H1 (cell line): Measurements from ENCODE around the gene CLN5. TPM values are rescaled to one million over a fixed set of nuclear protein-coding genes. Genes with fewer than 3 reads are reported as not detected.
A peak's percentile ranks its signal among the peaks of the same experiment; 100 is the strongest.

Source experiments
- CTCF ChIA-PET: fragments of 300-600 bp; sonication (Branson Sonifier 250); formaldehyde crosslinking; loops from one replicate; lab custom pipeline; 2021; ENCODE audit not compliant: partially characterized antibody; lab: Charles Lee
- POLR2A ChIA-PET: fragments of 300-600 bp; sonication (Branson Sonifier 250); formaldehyde crosslinking; loops from one replicate; lab custom pipeline; 2021; ENCODE audit warnings: inconsistent platforms; ENCODE audit not compliant: partially characterized antibody; lab: Charles Lee
- DNase-seq, 2 experiments: peaks; one replicate each; pipeline versions ENCODE4 v3.0.0 to v3.0.0-alpha.2; 2010 to 2022; ENCODE audit warnings: low spot score in 2 of 2, low read depth in 1 of 2, mixed read lengths in 1 of 2
- FAIRE-seq: peaks from 2 replicates; lab custom pipeline; 2011; peaks lifted over from hg19 to GRCh38; lab: Jason Lieb, UNC
- H2AFZ ChIP-seq: 2 replicates; pipeline ENCODE4 v1.8.1; 2012; ENCODE audit warnings: low read length, inconsistent platforms
- H2AK5ac ChIP-seq: 2 replicates; pipeline ENCODE4 v1.6.1; 2013; ENCODE audit warnings: low read depth, low read length
- H2BK120ac ChIP-seq: replicated peaks from 2 replicates; pipeline ENCODE3; 2013; ENCODE audit warnings: low read depth, low read length, inconsistent platforms
- H2BK12ac ChIP-seq: 2 replicates; pipeline ENCODE4 v1.6.1; 2013; ENCODE audit warnings: low read depth, low read length
- H2BK15ac ChIP-seq: 2 replicates; pipeline ENCODE4 v1.6.1; 2013; ENCODE audit warnings: low read length
- H2BK20ac ChIP-seq: 2 replicates; pipeline ENCODE4 v1.6.1; 2013; ENCODE audit warnings: low read length
- H2BK5ac ChIP-seq: 2 replicates; pipeline ENCODE4 v1.6.1; 2013; ENCODE audit warnings: low read depth, low read length
- H3K14ac ChIP-seq: 2 replicates; pipeline ENCODE4 v1.6.1; 2013; ENCODE audit warnings: inconsistent platforms; ENCODE audit not compliant: insufficient read length
- H3K18ac ChIP-seq: 2 replicates; pipeline ENCODE4 v1.6.1; 2013; ENCODE audit warnings: low read length; ENCODE audit errors: extremely low read depth
- H3K23ac ChIP-seq: 2 replicates; pipeline ENCODE4 v1.6.1; 2013; ENCODE audit warnings: inconsistent platforms; ENCODE audit not compliant: insufficient read length
- H3K23me2 ChIP-seq: 2 replicates; pipeline ENCODE4 v1.6.1; 2013; ENCODE audit warnings: low read depth, low read length
- H3K27ac ChIP-seq: 2 replicates; pipeline ENCODE4 v1.6.1; 2011; ENCODE audit warnings: low read depth, low read length, inconsistent platforms
- H3K27me3 ChIP-seq, 4 experiments: replicated peaks in 1 of 4; 1 replicate in 1 of 4; 2 replicates in 3 of 4; pipeline versions ENCODE4 v1.6.1 to v1.8.1; 2011 to 2013; ENCODE audit warnings: low read length in 3 of 4, mild to moderate bottlenecking in 3 of 4, inconsistent platforms in 2 of 4, mixed read lengths in 2 of 4, moderate library complexity in 1 of 4; ENCODE audit not compliant: control insufficient read depth in 3 of 4, insufficient read depth in 3 of 4; ENCODE audit errors: extremely low read depth in 1 of 4
- H3K36me3 ChIP-seq, 4 experiments: 2 replicates each; pipeline versions ENCODE4 v1.6.1 to v1.8.1; 2011 to 2013; ENCODE audit warnings: mild to moderate bottlenecking in 4 of 4, low read length in 3 of 4, moderate library complexity in 2 of 4, control low read depth in 1 of 4, inconsistent platforms in 1 of 4; ENCODE audit not compliant: insufficient read depth in 4 of 4, control insufficient read depth in 2 of 4
- H3K4ac ChIP-seq: replicated peaks from 2 replicates; pipeline ENCODE3; 2013; ENCODE audit warnings: low read length, low read depth, mixed read lengths, inconsistent platforms; ENCODE audit not compliant: insufficient read length
- H3K4me1 ChIP-seq, 4 experiments: replicated peaks in 1 of 4; 1 replicate in 1 of 4; 2 replicates in 3 of 4; pipeline versions ENCODE4 v1.6.1 to v1.8.1; 2011 to 2013; ENCODE audit warnings: low read length in 3 of 4, inconsistent platforms in 2 of 4, mixed read lengths in 1 of 4; ENCODE audit not compliant: insufficient read depth in 4 of 4, control insufficient read depth in 3 of 4
- H3K4me2 ChIP-seq, 2 experiments: 2 replicates each; pipeline versions ENCODE4 v1.6.1 to v1.8.1; 2011 to 2013; ENCODE audit warnings: low read depth in 2 of 2, low read length in 2 of 2, control low read depth in 1 of 2, inconsistent platforms in 1 of 2, mild to moderate bottlenecking in 1 of 2; ENCODE audit not compliant: insufficient read depth in 1 of 2
- H3K4me3 ChIP-seq, 4 experiments: fragments of 200-600, 300-600 bp in 1 of 4; sonication (generic), shearing (Covaris generic), sonication (Bioruptor Twin) in 1 of 4; 2 replicates each; pipeline versions ENCODE4 v1.5.1 to v1.8.1; 2011 to 2016; ENCODE audit warnings: low read length in 4 of 4, low read depth in 3 of 4, control low read depth in 2 of 4, inconsistent platforms in 2 of 4, mild to moderate bottlenecking in 2 of 4, mixed read lengths in 1 of 4, moderate library complexity in 1 of 4; ENCODE audit not compliant: insufficient read depth in 2 of 4; ENCODE audit errors: extremely low read depth in 1 of 4
- H3K56ac ChIP-seq: replicated peaks from 2 replicates; pipeline ENCODE3; 2013; ENCODE audit warnings: low read depth, mild to moderate bottlenecking, mixed read lengths, low read length, inconsistent platforms; ENCODE audit not compliant: insufficient read length
- H3K79me1 ChIP-seq: 2 replicates; pipeline ENCODE4 v1.6.1; 2013; ENCODE audit warnings: low read depth, low read length, control low read depth
- H3K79me2 ChIP-seq, 2 experiments: 2 replicates each; pipeline versions ENCODE4 v1.6.1 to v1.8.1; 2012 to 2013; ENCODE audit warnings: low read length in 2 of 2, mild to moderate bottlenecking in 2 of 2, inconsistent platforms in 1 of 2; ENCODE audit not compliant: insufficient read depth in 2 of 2, control insufficient read depth in 1 of 2
- H3K9ac ChIP-seq, 4 experiments: replicated peaks in 1 of 4; 1 replicate in 1 of 4; 2 replicates in 3 of 4; pipeline versions ENCODE4 v1.6.1 to v1.8.1; 2011 to 2013; ENCODE audit warnings: low read depth in 3 of 4, low read length in 3 of 4, control low read depth in 2 of 4, mild to moderate bottlenecking in 2 of 4, moderate library complexity in 2 of 4, inconsistent platforms in 1 of 4; ENCODE audit errors: extremely low read depth in 1 of 4
- H3K9me3 ChIP-seq, 2 experiments: 2 replicates each; pipeline versions ENCODE4 v1.6.1 to v1.8.1; 2012 to 2013; ENCODE audit warnings: mild to moderate bottlenecking in 2 of 2, moderate library complexity in 2 of 2, control low read depth in 1 of 2, inconsistent platforms in 1 of 2, low read depth in 1 of 2, low read length in 1 of 2, mixed read lengths in 1 of 2; ENCODE audit not compliant: insufficient read depth in 2 of 2
- H4K20me1 ChIP-seq, 2 experiments: replicated peaks in 1 of 2; 2 replicates each; pipeline versions ENCODE3 to v1.8.1; 2011 to 2013; ENCODE audit warnings: inconsistent platforms in 2 of 2, low read length in 2 of 2, mild to moderate bottlenecking in 1 of 2; ENCODE audit not compliant: insufficient read depth in 2 of 2, control insufficient read depth in 1 of 2
- H4K5ac ChIP-seq: 2 replicates; pipeline ENCODE4 v1.6.1; 2013; ENCODE audit warnings: low read length, low read depth, mixed read lengths, inconsistent platforms; ENCODE audit not compliant: insufficient read length
- H4K8ac ChIP-seq: 2 replicates; pipeline ENCODE4 v1.8.0; 2013; ENCODE audit warnings: mild to moderate bottlenecking, moderate library complexity, low read length, inconsistent platforms; ENCODE audit not compliant: insufficient read depth; ENCODE audit errors: extremely low read depth
- H4K91ac ChIP-seq: replicated peaks from 2 replicates; pipeline ENCODE3; 2013; ENCODE audit warnings: low read length, mixed read lengths, inconsistent platforms; ENCODE audit not compliant: insufficient read length
- ASH2L ChIP-seq: fragments of 200-600, 300-600 bp; sonication (generic); IDR thresholded peaks from one replicate; pipeline ENCODE4 v1.7.1; 2017; ENCODE audit warnings: low read length
- WGBS, 2 experiments: shearing (Covaris generic) in 1 of 2; methylation state at CpG; one replicate each; pipeline versions ENCODE4 v1.1.6 to v1.1.7; 2013 to 2015; ENCODE audit warnings: low lambda C conversion rate in 2 of 2, mixed read lengths in 2 of 2, inconsistent platforms in 1 of 2, low coverage in 1 of 2, missing lambda C conversion rate in 1 of 2; ENCODE audit not compliant: insufficient replicate concordance in 2 of 2, insufficient coverage in 1 of 2, insufficient read length in 1 of 2; ENCODE audit errors: extremely low coverage in 1 of 2, missing lambda C conversion rate in 1 of 2; 5-methylcytosine and 5-hydroxymethylcytosine counted together
- polyA plus RNA-seq, 7 experiments: library from polyadenylated mRNA; depleted of rRNA in 3 of 7; stranded (reverse) in 5 of 7; unstranded in 2 of 7; fragments of >200 nt in 5 of 7; fragments of 200-250 nt in 2 of 7; gene quantifications; 1 replicate in 5 of 7; 2 replicates in 1 of 7; 4 replicates in 1 of 7; pipeline versions ENCODE4 v1.2.1 to v1.2.3, GENCODE V29; 2011 to 2013; ENCODE audit warnings: missing spikeins in 2 of 7, mixed read lengths in 2 of 7
- total RNA-seq: library from RNA; stranded (reverse); fragmentation: NEBNext Ultra II Directional; extraction: Animal tissue kit (Norgen Biotek cat#: 25700); gene quantifications from 2 replicates; pipeline ENCODE4 v1.2.1, GENCODE V29; 2021
- TF ChIP-seq, protein P1 (sequence below): IDR thresholded peaks from 2 replicates; pipeline ENCODE4 v1.6.1; 2012; ENCODE audit warnings: inconsistent platforms

Gene CLN5
- total and polyA plus RNA-seq, 2 of the 8 experiments (the other 6 are each of a cell fraction or from before 2014, with no cell fraction given), result 5.3 to 10.1 TPM

DNA sequence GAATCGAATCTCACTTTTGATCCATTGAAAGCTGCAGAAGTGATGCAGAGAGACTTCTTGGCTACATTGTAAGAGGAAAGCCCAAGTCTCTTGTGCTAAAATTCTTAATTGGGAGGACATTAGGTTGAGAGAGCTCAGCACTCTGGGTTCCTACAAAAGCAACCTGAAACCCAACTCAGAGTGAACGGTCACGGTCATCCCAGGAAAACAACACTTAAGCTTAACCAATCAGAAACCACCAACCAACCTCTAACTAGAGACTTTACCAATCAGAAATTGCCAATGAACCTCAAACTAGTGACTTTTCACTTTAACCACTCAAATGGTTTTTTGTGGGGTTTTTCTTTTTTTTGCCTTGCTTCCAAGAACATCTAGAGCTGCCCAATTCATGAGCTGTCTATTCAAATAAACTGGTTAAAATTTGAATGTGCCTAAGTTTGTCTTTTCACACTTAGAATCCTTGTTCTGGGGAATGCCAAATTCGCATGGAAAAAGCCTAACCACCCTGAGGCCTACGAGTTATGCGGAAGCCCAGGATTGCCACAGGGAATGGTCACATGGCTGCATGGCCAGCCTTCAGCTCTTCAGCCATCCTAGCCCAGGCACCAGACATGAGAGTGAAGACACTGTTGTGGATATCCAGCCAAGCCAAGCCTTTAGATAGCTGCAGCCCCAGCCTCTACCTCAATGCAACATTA lies 17.8 kb upstream of the CLN5 start:
- no peak overlapping the region for H3K4me3 ChIP-seq
- no peak overlapping the region for H2BK5ac ChIP-seq
- H4K5ac ChIP-seq, result no peak overlapping the region
- no peaks in the 10 kb centered on the region for H3K79me1 ChIP-seq
- no peak overlapping the region for H3K27ac ChIP-seq
- no peak overlapping the region for H2BK20ac ChIP-seq
- H3K18ac ChIP-seq, result no peak overlapping the region
- no peaks in the 10 kb centered on the region for H3K23me2 ChIP-seq
- no peaks in the 10 kb centered on the region for H4K20me1 ChIP-seq
- no peak overlapping the region for H3K4ac ChIP-seq
- no peaks in the 10 kb centered on the region for H3K27me3 ChIP-seq
- no peak overlapping the region for H3K4me2 ChIP-seq
- 79% methylated on average over 6 of the region's 6 CpGs; no CpG with 5 or more reads in 1 of the 2 experiments for WGBS, 2 experiments
- H3K36me3 ChIP-seq, result no peaks in the 10 kb centered on the region; a peak in 1 of 8 replicates
- no peak overlapping the region for H3K9ac ChIP-seq
- H2AFZ ChIP-seq, result peak overlapping the region; percentile 68
- H3K79me2 ChIP-seq, result no peaks in the 10 kb centered on the region
- no peak overlapping the region for H4K8ac ChIP-seq
- ChIA-PET CTCF (interaction anchor here (0.8 to 2.7 kb wide), 6 partner anchors 11 to 72 kb away, joined by 3 to 7 read pairs (median 4); no protein-coding TSS in a partner anchor), POLR2A (no interaction called here)
- H3K56ac ChIP-seq, result no peak overlapping the region
- H3K14ac ChIP-seq, result no peak overlapping the region
- no peak for FAIRE-seq
- H4K91ac ChIP-seq, result no peak overlapping the region
- no peak for DNase-seq
- H2AK5ac ChIP-seq, result no peak overlapping the region
- no peak overlapping the region for H2BK120ac ChIP-seq
- no peaks in the 10 kb centered on the region for H3K9me3 ChIP-seq
- H2BK12ac ChIP-seq, result no peak overlapping the region; the same call in 1 of the 2 replicates
- TF ChIP-seq ASH2L, result no peak
- TF ChIP-seq, protein P1, sequence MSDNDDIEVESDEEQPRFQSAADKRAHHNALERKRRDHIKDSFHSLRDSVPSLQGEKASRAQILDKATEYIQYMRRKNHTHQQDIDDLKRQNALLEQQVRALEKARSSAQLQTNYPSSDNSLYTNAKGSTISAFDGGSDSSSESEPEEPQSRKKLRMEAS, result 0 out of 2 replicates have a peak, but pooled peaks have one; percentile 19
- H3K4me1 ChIP-seq, result 0 out of 7 replicates have a peak, but pooled peaks cover 0 to 2% (median 0%) of the 10 kb centered on the region in 4 experiments
- no peak overlapping the region for H2BK15ac ChIP-seq
- H3K23ac ChIP-seq, result no peak overlapping the region
